ENCODE results near the gene CMKLR1. TPM values are rescaled to one million over a fixed set of nuclear protein-coding genes. Genes with fewer than 3 reads are reported as not detected.
A peak's percentile ranks its signal among the peaks of the same experiment; 100 is the strongest.

CMKLR1 gene
- total and polyA plus RNA-seq, 2 donors from 2014 or later = 6.1 to 25.7 TPM

DNA sequence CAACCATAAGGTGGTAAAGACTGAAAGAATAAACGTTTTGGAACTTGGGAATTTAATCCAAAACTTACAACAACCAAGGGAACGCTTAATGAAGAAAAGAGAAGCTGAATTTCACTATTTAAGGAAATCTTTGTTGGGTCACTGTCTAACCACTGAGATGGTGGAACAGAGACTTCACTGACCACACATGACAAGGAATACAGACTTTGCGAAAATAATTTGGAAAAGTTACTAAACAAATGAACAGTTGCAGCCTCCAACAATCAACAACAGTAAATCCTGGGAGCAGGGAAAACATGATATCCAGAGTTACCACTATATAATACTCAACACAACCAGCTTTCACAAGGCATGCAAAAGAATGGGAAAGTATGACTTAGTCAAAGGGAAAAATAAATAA, 79.1 kb downstream of the CMKLR1 start:
- Histone ChIP-seq H3K36me3 (ENCODE audit: control insufficient read depth in 2 of 3, insufficient read depth in 3 of 3, low read length in 3 of 3) (no peaks in the 10 kb centered on the region), H3K9ac (ENCODE audit: low read length in 3 of 3) (no peak overlapping the region), H3K4me1 (ENCODE audit: control insufficient read depth in 2 of 3, insufficient read depth in 2 of 3, low read depth in 1 of 3, low read length in 3 of 3) (no peaks in the 10 kb centered on the region), H3K27me3 (ENCODE audit: control insufficient read depth, insufficient read depth, low read length) (no peaks in the 10 kb centered on the region), H3K9me3 (ENCODE audit: control insufficient read depth in 2 of 3, insufficient read depth in 1 of 3, low read length in 3 of 3) (peaks cover 0 to 15% (median 6%) of the 10 kb centered on the region in 3 donors), H3K4me3 (ENCODE audit: low read length in 3 of 3) (no peak overlapping the region), H3K27ac (ENCODE audit: low read depth in 2 of 2, low read length in 2 of 2) (no peak overlapping the region)
- no peak for DNase-seq
- no peak for TF ChIP-seq CTCF (IDR thresholded peaks at IDR 0.05; ENCODE audit: borderline replicate concordance, extremely low read depth, insufficient read depth)
- intact Hi-C loops (cut with DNase I) = no loop called here
- no peak for FAIRE-seq

DNA sequence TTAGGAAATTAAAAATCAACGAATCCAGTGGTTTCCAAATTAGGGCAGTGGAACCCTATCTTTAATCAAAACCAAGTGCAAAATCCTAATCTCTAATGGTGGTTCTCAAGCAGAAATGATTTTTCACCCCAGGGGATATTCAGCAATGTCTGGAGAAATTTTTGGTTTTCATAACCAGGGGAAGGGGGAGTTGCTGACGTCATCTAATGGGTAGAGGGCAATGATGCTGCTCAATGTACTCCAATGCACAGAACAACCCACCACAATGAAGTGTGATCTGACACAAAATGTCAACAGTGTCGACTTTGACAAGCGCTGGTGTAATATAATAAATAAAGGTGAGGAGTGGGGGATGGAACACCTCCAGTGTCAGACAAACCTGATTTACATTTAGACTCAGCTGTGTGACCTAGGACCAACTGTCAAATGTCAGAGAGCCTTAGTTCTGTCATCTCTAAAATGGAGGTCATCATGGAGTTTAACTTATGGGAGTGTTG, 81.5 kb downstream of the CMKLR1 start:
- Histone ChIP-seq H3K4me1 (ENCODE audit: control insufficient read depth in 2 of 3, insufficient read depth in 2 of 3, low read depth in 1 of 3, low read length in 3 of 3) (no peaks in the 10 kb centered on the region), H3K9ac (ENCODE audit: low read length in 3 of 3) (no peak overlapping the region), H3K9me3 (ENCODE audit: control insufficient read depth in 2 of 3, insufficient read depth in 1 of 3, low read length in 3 of 3) (peaks cover 0 to 15% (median 6%) of the 10 kb centered on the region in 3 donors), H3K27ac (ENCODE audit: low read depth in 2 of 2, low read length in 2 of 2) (no peak overlapping the region), H3K27me3 (ENCODE audit: control insufficient read depth, insufficient read depth, low read length) (no peaks in the 10 kb centered on the region), H3K36me3 (ENCODE audit: control insufficient read depth in 2 of 3, insufficient read depth in 3 of 3, low read length in 3 of 3) (no peaks in the 10 kb centered on the region), H3K4me3 (ENCODE audit: low read length in 3 of 3) (no peak overlapping the region)
- no peak for TF ChIP-seq CTCF (IDR thresholded peaks at IDR 0.05; ENCODE audit: borderline replicate concordance, extremely low read depth, insufficient read depth)
- DNase-seq (no peak), FAIRE-seq (no peak)
- intact Hi-C loops (cut with DNase I) = no loop called here

- Histone ChIP-seq H3K36me3 (ENCODE audit: control insufficient read depth in 2 of 3, insufficient read depth in 3 of 3, low read length in 3 of 3) (no peaks in the 10 kb centered on the region), H3K27ac (ENCODE audit: low read depth in 2 of 2, low read length in 2 of 2) (no peak overlapping the region), H3K9ac (ENCODE audit: low read length in 3 of 3) (no peak overlapping the region), H3K27me3 (ENCODE audit: control insufficient read depth, insufficient read depth, low read length) (no peaks in the 10 kb centered on the region), H3K4me1 (ENCODE audit: control insufficient read depth in 2 of 3, insufficient read depth in 2 of 3, low read depth in 1 of 3, low read length in 3 of 3) (no peaks in the 10 kb centered on the region), H3K4me3 (ENCODE audit: low read length in 3 of 3) (no peak overlapping the region), H3K9me3 (ENCODE audit: control insufficient read depth in 2 of 3, insufficient read depth in 1 of 3, low read length in 3 of 3) (peaks cover 0 to 14% (median 6%) of the 10 kb centered on the region in 3 donors)
- intact Hi-C loops (cut with DNase I) = no loop called here
- no peak for FAIRE-seq
- no peak for TF ChIP-seq CTCF (IDR thresholded peaks at IDR 0.05; ENCODE audit: borderline replicate concordance, extremely low read depth, insufficient read depth)
- DNase-seq = peak in 2 of 5 donors; percentile 9 to 19
These were observed 82.1 kb downstream of the CMKLR1 start for GRCh38 chr12:108257004-108257403.

DNA sequence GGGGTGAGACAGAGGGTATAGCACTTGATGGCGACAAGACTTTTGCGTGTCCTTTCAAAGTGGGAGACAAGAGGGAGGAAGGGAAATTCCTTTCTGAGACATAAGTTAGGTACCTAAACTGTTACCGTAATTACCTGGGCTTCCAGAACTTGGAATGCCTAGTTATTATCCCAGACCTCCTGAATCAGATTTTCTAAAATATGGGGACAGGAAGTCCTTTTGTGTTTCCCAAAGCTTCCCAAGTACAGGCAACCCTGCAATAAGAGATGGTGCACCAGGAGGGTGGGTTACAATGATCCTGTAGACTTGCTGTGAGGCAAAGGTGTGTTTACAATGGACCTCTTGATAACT, 83.9 kb downstream of the CMKLR1 start:
- Histone ChIP-seq H3K4me1 (ENCODE audit: control insufficient read depth in 2 of 3, insufficient read depth in 2 of 3, low read depth in 1 of 3, low read length in 3 of 3) (no peaks in the 10 kb centered on the region), H3K9ac (ENCODE audit: low read length in 3 of 3) (no peak overlapping the region), H3K9me3 (ENCODE audit: control insufficient read depth in 2 of 3, insufficient read depth in 1 of 3, low read length in 3 of 3) (peaks cover 0 to 10% (median 2%) of the 10 kb centered on the region in 3 donors), H3K27ac (ENCODE audit: low read depth in 2 of 2, low read length in 2 of 2) (no peak overlapping the region), H3K27me3 (ENCODE audit: control insufficient read depth, insufficient read depth, low read length) (no peaks in the 10 kb centered on the region), H3K36me3 (ENCODE audit: control insufficient read depth in 2 of 3, insufficient read depth in 3 of 3, low read length in 3 of 3) (no peaks in the 10 kb centered on the region), H3K4me3 (ENCODE audit: low read length in 3 of 3) (no peak overlapping the region)
- TF ChIP-seq CTCF (IDR thresholded peaks at IDR 0.05; ENCODE audit: borderline replicate concordance, extremely low read depth, insufficient read depth) = no peak
- FAIRE-seq = no peak
- DNase-seq = no peak
- intact Hi-C loops (cut with DNase I) = no loop called here

All from kidney (tissue), 14 donors.